ENCODE measurements around the gene KLC1.

Gene KLC1

GRCh38 chr14:103657471-103657870 is 28.5 kb downstream of the KLC1 start:
- no peak for DNase-seq (ENCODE audit: low read depth in 3 of 3)

- DNase-seq (ENCODE audit: low read depth in 3 of 3), result no peak
Observed at GRCh38 chr14:103659631-103660030, 30.6 kb downstream of the KLC1 start.

- no peak for DNase-seq (ENCODE audit: low read depth in 3 of 3)
Observed at GRCh38 chr14:103662029-103662428, 33.0 kb downstream of the KLC1 start.

GRCh38 chr14:103662591-103662990 is 33.6 kb downstream of the KLC1 start:
- DNase-seq (ENCODE audit: low read depth in 3 of 3), result no peak

- no peak for DNase-seq (ENCODE audit: low read depth in 3 of 3)
Observed at GRCh38 chr14:103663506-103663905, 34.5 kb downstream of the KLC1 start.

GRCh38 chr14:103667671-103668070 is 38.7 kb downstream of the KLC1 start:
- no peak for DNase-seq (ENCODE audit: low read depth in 3 of 3)

GRCh38 chr14:103668117-103668516 is 39.1 kb downstream of the KLC1 start:
- DNase-seq (ENCODE audit: low read depth in 3 of 3), result no peak

GRCh38 chr14:103669370-103669769 is 40.4 kb downstream of the KLC1 start:
- DNase-seq (ENCODE audit: low read depth in 3 of 3), result no peak

- DNase-seq (ENCODE audit: low read depth in 3 of 3), result no peak
Observed at GRCh38 chr14:103671911-103672310, 42.9 kb downstream of the KLC1 start.

GRCh38 chr14:103675957-103676356 is 46.9 kb downstream of the KLC1 start:
- no peak for DNase-seq (ENCODE audit: low read depth in 3 of 3)

- DNase-seq (ENCODE audit: low read depth in 3 of 3), result no peak
Observed at GRCh38 chr14:103676881-103677675, 48.1 kb downstream of the KLC1 start.

GRCh38 chr14:103679351-103679750 is 50.3 kb downstream of the KLC1 start:
- DNase-seq (ENCODE audit: low read depth in 3 of 3), result peak in 1 of 3 experiments; percentile 46

GRCh38 chr14:103680491-103681231 is 51.6 kb downstream of the KLC1 start:
- no peak for DNase-seq (ENCODE audit: low read depth in 3 of 3)

- no peak for DNase-seq (ENCODE audit: low read depth in 3 of 3)
Observed at GRCh38 chr14:103683139-103683538, 54.1 kb downstream of the KLC1 start.

- no peak for DNase-seq (ENCODE audit: low read depth in 3 of 3)
Observed at GRCh38 chr14:103684471-103684870, 55.5 kb downstream of the KLC1 start.

- no peak for DNase-seq (ENCODE audit: low read depth in 3 of 3)
Observed at GRCh38 chr14:103684871-103685270, 55.9 kb downstream of the KLC1 start.

GRCh38 chr14:103685276-103686211 is 56.5 kb downstream of the KLC1 start:
- DNase-seq (ENCODE audit: low read depth in 3 of 3), result no peak

- DNase-seq (ENCODE audit: low read depth in 3 of 3), result no peak
Observed at GRCh38 chr14:103686831-103687485, 57.9 kb downstream of the KLC1 start.

- DNase-seq (ENCODE audit: low read depth in 3 of 3), result no peak
Observed at GRCh38 chr14:103687712-103688111, 58.7 kb downstream of the KLC1 start.

- no peak for DNase-seq (ENCODE audit: low read depth in 3 of 3)
Observed at GRCh38 chr14:103688441-103688840, 59.4 kb downstream of the KLC1 start.
